IMR-90 (cell line): ENCODE data around the gene COLQ. TPM values are rescaled to one million over a fixed set of nuclear protein-coding genes. Genes with fewer than 3 reads are reported as not detected.

ENCODE experiments used
- ATAC-seq: fragments of 200-7000 bp; cut with Tn5 transposase; 2 replicates; pipeline ENCODE4 v1.9.1; 2020; ENCODE audit warnings: low read depth, mild to moderate bottlenecking, moderate library complexity
- BruUV-seq: library from RNA; stranded (reverse); fragments of 400-500 nt; replicated peaks from 2 replicates; lab custom pipeline; 2021; lab: Mats Ljungman, UMichigan
- CTCF ChIA-PET: fragments of 300-600 bp; formaldehyde crosslinking; extraction: SDS; loops from one replicate; lab custom pipeline; 2021; ENCODE audit warnings: antibody characterized with exemption; lab: Yijun Ruan, JAX
- POLR2A ChIA-PET: fragments of 300-600 bp; sonication (Branson Sonifier 250); formaldehyde crosslinking; loops from one replicate; lab custom pipeline; 2022; ENCODE audit warnings: antibody characterized with exemption; ENCODE audit not compliant: unreplicated experiment; lab: Charles Lee
- DNase-seq: peaks from one replicate; pipeline ENCODE4 v3.0.0; 2013
- H2AFZ ChIP-seq: replicated peaks from 2 replicates; pipeline ENCODE3; 2013; ENCODE audit warnings: low read length, mild to moderate bottlenecking; ENCODE audit not compliant: poor library complexity
- H2AK5ac ChIP-seq: 2 replicates; pipeline ENCODE4 v1.6.1; 2013; ENCODE audit warnings: low read depth, low read length, inconsistent platforms
- H2AK9ac ChIP-seq: replicated peaks from 2 replicates; pipeline ENCODE3; 2013; ENCODE audit warnings: mild to moderate bottlenecking, low read depth, low read length, moderate library complexity; ENCODE audit not compliant: poor library complexity
- H2BK120ac ChIP-seq: 2 replicates; pipeline ENCODE4 v1.6.1; 2013; ENCODE audit warnings: low read depth, low read length, inconsistent platforms
- H2BK15ac ChIP-seq: 3 replicates; pipeline ENCODE4 v1.6.1; 2013; ENCODE audit warnings: low read depth, low read length, inconsistent platforms
- H2BK20ac ChIP-seq: 2 replicates; pipeline ENCODE4 v1.6.1; 2013; ENCODE audit warnings: low read depth, mild to moderate bottlenecking, inconsistent platforms, low read length, moderate library complexity
- H2BK5ac ChIP-seq: 2 replicates; pipeline ENCODE4 v1.6.1; 2013; ENCODE audit warnings: mild to moderate bottlenecking, low read depth, low read length, inconsistent platforms; ENCODE audit not compliant: poor library complexity, severe bottlenecking
- H3K14ac ChIP-seq: replicated peaks from 2 replicates; pipeline ENCODE4 v1.6.1; 2013; ENCODE audit warnings: low read depth, low read length, inconsistent platforms
- H3K18ac ChIP-seq: 2 replicates; pipeline ENCODE4 v1.6.1; 2013; ENCODE audit warnings: low read depth, low read length, control low read depth
- H3K23ac ChIP-seq: 2 replicates; pipeline ENCODE4 v1.6.1; 2013; ENCODE audit warnings: low read depth, low read length, inconsistent platforms
- H3K27ac ChIP-seq: 2 replicates; pipeline ENCODE4 v1.5.1; 2013; ENCODE audit warnings: mild to moderate bottlenecking, control low read depth, low read length; ENCODE audit not compliant: insufficient read depth
- H3K27me3 ChIP-seq: 2 replicates; pipeline ENCODE4 v1.6.1; 2013; ENCODE audit warnings: low read length; ENCODE audit not compliant: control insufficient read depth, insufficient read depth
- H3K36me3 ChIP-seq: 2 replicates; pipeline ENCODE4 v1.6.1; 2013; ENCODE audit warnings: low read length, mixed read lengths; ENCODE audit not compliant: control insufficient read depth, insufficient read depth
- H3K4ac ChIP-seq: 2 replicates; pipeline ENCODE4 v1.6.1; 2013; ENCODE audit warnings: low read depth, low read length, inconsistent platforms
- H3K4me1 ChIP-seq: 2 replicates; pipeline ENCODE4 v1.6.1; 2013; ENCODE audit warnings: low read length, mixed read lengths; ENCODE audit not compliant: control insufficient read depth, insufficient read depth
- H3K4me2 ChIP-seq: 2 replicates; pipeline ENCODE4 v1.6.1; 2013; ENCODE audit warnings: low read depth, mild to moderate bottlenecking, control low read depth, low read length, moderate library complexity
- H3K4me3 ChIP-seq: 2 replicates; pipeline ENCODE4 v1.5.1; 2013; ENCODE audit warnings: low read depth, mild to moderate bottlenecking, control low read depth, low read length, moderate library complexity; ENCODE audit not compliant: insufficient read depth
- H3K56ac ChIP-seq: 2 replicates; pipeline ENCODE4 v1.6.1; 2013; ENCODE audit warnings: low read length, inconsistent platforms; ENCODE audit not compliant: insufficient read depth; ENCODE audit errors: extremely low read depth
- H3K79me1 ChIP-seq, 2 experiments: 2 replicates each; pipeline ENCODE4 v1.6.1; 2013; ENCODE audit warnings: low read length in 2 of 2, inconsistent platforms in 1 of 2, low read depth in 1 of 2
- H3K9ac ChIP-seq: 2 replicates; pipeline ENCODE4 v1.6.1; 2013; ENCODE audit warnings: low read depth, low read length, control low read depth
- H3K9me1 ChIP-seq: 2 replicates; pipeline ENCODE4 v1.6.1; 2013; ENCODE audit warnings: low read length, inconsistent platforms; ENCODE audit not compliant: insufficient read depth
- H3K9me3 ChIP-seq: 2 replicates; pipeline ENCODE4 v1.6.1; 2013; ENCODE audit warnings: low read length; ENCODE audit not compliant: control insufficient read depth, insufficient read depth
- H4K20me1 ChIP-seq: 2 replicates; pipeline ENCODE4 v1.6.1; 2013; ENCODE audit warnings: low read length, inconsistent platforms; ENCODE audit not compliant: insufficient read depth
- H4K5ac ChIP-seq: 2 replicates; pipeline ENCODE4 v1.6.1; 2013; ENCODE audit warnings: mild to moderate bottlenecking, low read depth, low read length, control low read depth
- H4K8ac ChIP-seq, 2 experiments: 2 replicates each; pipeline ENCODE4 v1.6.1; 2013; ENCODE audit warnings: low read depth in 2 of 2, low read length in 2 of 2, control low read depth in 1 of 2, inconsistent platforms in 1 of 2
- H4K91ac ChIP-seq: 2 replicates; pipeline ENCODE4 v1.6.1; 2013; ENCODE audit warnings: low read depth, low read length, inconsistent platforms; ENCODE audit not compliant: insufficient read depth
- BHLHE40 ChIP-seq: fragments of 150-350 bp; IDR thresholded peaks from 2 replicates; pipeline ENCODE4 v1.6.1; 2016; ENCODE audit warnings: mild to moderate bottlenecking, low read depth, low read length
- CHD1 ChIP-seq: IDR thresholded peaks from 2 replicates; pipeline ENCODE4 v1.6.1; 2012; ENCODE audit warnings: low read depth, low read length, improper control_type of control experiment
- FOS ChIP-seq: fragments of 150-350 bp; IDR thresholded peaks from 2 replicates; pipeline ENCODE4 v1.6.1; 2016; ENCODE audit warnings: low read depth, low read length
- MAZ ChIP-seq: IDR thresholded peaks from 2 replicates; pipeline ENCODE4 v1.6.1; 2012; ENCODE audit warnings: low read depth, mild to moderate bottlenecking, low read length, improper control_type of control experiment, moderate library complexity, borderline replicate concordance
- NFE2L2 ChIP-seq: fragments of 150-350 bp; IDR thresholded peaks from 2 replicates; pipeline ENCODE4 v1.6.1; 2016; ENCODE audit warnings: low read depth, mild to moderate bottlenecking, low read length
- RAD21 ChIP-seq: IDR thresholded peaks from 2 replicates; pipeline ENCODE4 v1.6.1; 2012; ENCODE audit warnings: low read length, improper control_type of control experiment
- RFX5 ChIP-seq: IDR thresholded peaks from 2 replicates; pipeline ENCODE4 v1.8.0; 2012; ENCODE audit warnings: low read depth, mild to moderate bottlenecking, low read length, moderate library complexity
- SMC3 ChIP-seq: fragments of 150-350 bp; IDR thresholded peaks from 2 replicates; pipeline ENCODE4 v1.6.1; 2016; ENCODE audit warnings: low read depth, mild to moderate bottlenecking, antibody characterized with exemption, low read length, moderate library complexity
- WGBS, 2 experiments: methylation state at CpG; one replicate each; pipeline versions ENCODE4 v1.1.5 to v1.1.7; 2013; ENCODE audit warnings: missing lambda C conversion rate in 2 of 2; ENCODE audit not compliant: insufficient read length in 1 of 2; ENCODE audit errors: extremely low coverage in 2 of 2; 5-methylcytosine and 5-hydroxymethylcytosine counted together
- dilution Hi-C: fragments of 300-500 bp; cut with HindIII; formaldehyde crosslinking; loops from one replicate; pipeline ENCODE4 v1.14.3; 2018; ENCODE audit warnings: low sequenced_read_pairs; ENCODE audit not compliant: unreplicated experiment
- in situ Hi-C: fragments of 300-500 bp; cut with MboI; formaldehyde crosslinking; loops from 3 replicates; pipeline ENCODE4 v1.14.3; 2019; ENCODE audit warnings: low sequenced_read_pairs, inconsistent platforms, mixed read lengths
- intact Hi-C: fragments of 100-400 bp; cut with micrococcal nuclease; formaldehyde crosslinking; loops from 2 replicates; pipeline ENCODE4 v1.10.0; 2022
- polyA plus RNA-seq, 3 experiments: library from polyadenylated mRNA; depleted of rRNA; stranded (reverse); fragments of >200 nt; gene quantifications; 2 replicates each; pipeline ENCODE4 v1.2.3, GENCODE V29; 2012; ENCODE audit warnings: low replicate concordance in 1 of 3
- total RNA-seq: library from RNA; depleted of rRNA; stranded (reverse); fragments of >200 nt; gene quantifications from 2 replicates; pipeline ENCODE4 v1.2.3, GENCODE V29; 2012

Gene COLQ
- total and polyA plus RNA-seq, 2 of the 4 experiments (the other 2 are of a cell fraction), result 0.18 to 0.65 TPM

DNA sequence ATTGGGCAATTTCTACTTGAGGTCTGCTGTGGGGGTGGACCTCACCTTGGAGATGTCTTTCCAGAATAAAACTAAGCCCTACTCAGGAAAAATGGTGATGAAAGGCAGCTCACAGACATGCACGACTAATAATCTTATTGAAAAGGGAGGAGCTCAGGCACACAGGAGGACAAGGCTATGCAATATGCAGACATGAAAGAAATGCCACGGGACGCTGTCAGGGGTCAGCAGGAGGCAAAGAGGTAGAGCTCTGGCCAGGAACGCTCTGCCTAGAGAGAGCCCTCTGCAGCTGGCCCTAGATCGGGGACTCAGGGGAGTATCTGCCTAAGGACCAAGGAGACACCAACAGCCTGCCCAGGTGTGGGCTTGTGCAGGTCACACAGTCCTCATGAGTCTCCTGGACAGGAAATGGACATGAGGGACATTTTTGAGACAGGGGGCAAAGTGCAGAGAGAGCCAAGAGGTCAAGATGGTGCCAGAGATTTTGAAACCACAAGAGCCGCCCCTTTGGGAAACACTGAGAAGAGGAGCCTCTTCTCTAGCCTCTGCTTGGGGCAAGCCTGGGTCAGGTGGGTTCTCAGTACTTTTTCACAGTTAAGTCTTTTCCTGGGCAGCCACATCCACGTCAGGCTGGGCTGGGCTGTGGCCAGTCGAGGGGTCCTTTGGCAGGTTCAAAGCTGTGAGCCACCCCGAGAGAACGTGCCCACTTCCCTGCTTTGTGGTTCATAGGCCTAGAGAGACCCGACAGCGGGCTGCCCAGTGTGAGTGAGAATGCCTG, 70.9 kb downstream of the COLQ start:
- intact Hi-C loops, result no loop called here
- no peaks in the 10 kb centered on the region; the same call in 1 of the 2 replicates for H3K27me3 ChIP-seq
- no peaks in the 10 kb centered on the region for H3K36me3 ChIP-seq
- no peak overlapping the region for H2BK5ac ChIP-seq
- H3K4me3 ChIP-seq, result no peak overlapping the region
- H4K91ac ChIP-seq, result no peak overlapping the region
- CTCF ChIA-PET, result no interaction called here
- in situ Hi-C loops, result no loop called here
- ATAC-seq (no peak), DNase-seq (no peak)
- dilution Hi-C loops, result no loop called here
- no peak overlapping the region for H2BK20ac ChIP-seq
- H4K5ac ChIP-seq, result no peak overlapping the region
- H4K20me1 ChIP-seq, result no peaks in the 10 kb centered on the region; the same call in 1 of the 2 replicates
- no peak overlapping the region for H3K9ac ChIP-seq
- POLR2A ChIA-PET, result no interaction called here
- TF ChIP-seq NFE2L2, result no peak
- TF ChIP-seq MAZ, result no peak
- no peak for TF ChIP-seq BHLHE40
- TF ChIP-seq RAD21, result no peak
- TF ChIP-seq FOS, result no peak
- TF ChIP-seq SMC3, result no peak
- no peak for TF ChIP-seq CHD1
- no peak for TF ChIP-seq RFX5
- no peak overlapping the region for H3K27ac ChIP-seq
- no peak overlapping the region for H4K8ac ChIP-seq
- no TSS peak for BruUV-seq
- H2AFZ ChIP-seq, result no peak overlapping the region
- H3K9me3 ChIP-seq, result no peaks in the 10 kb centered on the region
- no peak overlapping the region for H3K23ac ChIP-seq
- no peaks in the 10 kb centered on the region for H3K4me1 ChIP-seq
- no peak overlapping the region for H2BK15ac ChIP-seq
- no peak overlapping the region for H2AK5ac ChIP-seq
- no peak overlapping the region for H3K18ac ChIP-seq
- no peak overlapping the region for H3K4ac ChIP-seq
- no peak overlapping the region for H3K14ac ChIP-seq
- H2BK120ac ChIP-seq, result no peak overlapping the region
- WGBS, 2 experiments, result 90% methylated on average over 4 of the region's 12 CpGs; no CpG with 5 or more reads in 1 of the 2 experiments
- H3K9me1 ChIP-seq, result peaks cover 3% of the 10 kb centered on the region; the same call in 1 of the 2 replicates
- H2AK9ac ChIP-seq, result no peak overlapping the region
- H3K4me2 ChIP-seq, result no peak overlapping the region
- no peaks in the 10 kb centered on the region for H3K79me1 ChIP-seq
- no peak overlapping the region for H3K56ac ChIP-seq
